H1 (cell line): ENCODE measurements around the gene VPS72. TPM values are rescaled to one million over a fixed set of nuclear protein-coding genes. Genes with fewer than 3 reads are reported as not detected.

ENCODE experiments used
- CTCF ChIA-PET: fragments of 300-600 bp; sonication (Branson Sonifier 250); formaldehyde crosslinking; loops from one replicate; lab custom pipeline; 2021; ENCODE audit not compliant: partially characterized antibody; lab: Charles Lee
- POLR2A ChIA-PET: fragments of 300-600 bp; sonication (Branson Sonifier 250); formaldehyde crosslinking; loops from one replicate; lab custom pipeline; 2021; ENCODE audit warnings: inconsistent platforms; ENCODE audit not compliant: partially characterized antibody; lab: Charles Lee
- DNase-seq, 2 experiments: peaks; one replicate each; pipeline versions ENCODE4 v3.0.0 to v3.0.0-alpha.2; 2010 to 2022; ENCODE audit warnings: low spot score in 2 of 2, low read depth in 1 of 2, mixed read lengths in 1 of 2
- FAIRE-seq: peaks from 2 replicates; lab custom pipeline; 2011; peaks lifted over from hg19 to GRCh38; lab: Jason Lieb, UNC
- H2AFZ ChIP-seq: 2 replicates; pipeline ENCODE4 v1.8.1; 2012; ENCODE audit warnings: low read length, inconsistent platforms
- H2AK5ac ChIP-seq: 2 replicates; pipeline ENCODE4 v1.6.1; 2013; ENCODE audit warnings: low read depth, low read length
- H2BK120ac ChIP-seq: replicated peaks from 2 replicates; pipeline ENCODE3; 2013; ENCODE audit warnings: low read depth, low read length, inconsistent platforms
- H2BK12ac ChIP-seq: 2 replicates; pipeline ENCODE4 v1.6.1; 2013; ENCODE audit warnings: low read depth, low read length
- H2BK15ac ChIP-seq: 2 replicates; pipeline ENCODE4 v1.6.1; 2013; ENCODE audit warnings: low read length
- H2BK20ac ChIP-seq: 2 replicates; pipeline ENCODE4 v1.6.1; 2013; ENCODE audit warnings: low read length
- H2BK5ac ChIP-seq: 2 replicates; pipeline ENCODE4 v1.6.1; 2013; ENCODE audit warnings: low read depth, low read length
- H3K14ac ChIP-seq: 2 replicates; pipeline ENCODE4 v1.6.1; 2013; ENCODE audit warnings: inconsistent platforms; ENCODE audit not compliant: insufficient read length
- H3K18ac ChIP-seq: 2 replicates; pipeline ENCODE4 v1.6.1; 2013; ENCODE audit warnings: low read length; ENCODE audit errors: extremely low read depth
- H3K23ac ChIP-seq: 2 replicates; pipeline ENCODE4 v1.6.1; 2013; ENCODE audit warnings: inconsistent platforms; ENCODE audit not compliant: insufficient read length
- H3K23me2 ChIP-seq: 2 replicates; pipeline ENCODE4 v1.6.1; 2013; ENCODE audit warnings: low read depth, low read length
- H3K27ac ChIP-seq: 2 replicates; pipeline ENCODE4 v1.6.1; 2011; ENCODE audit warnings: low read depth, low read length, inconsistent platforms
- H3K27me3 ChIP-seq, 4 experiments: replicated peaks in 1 of 4; 1 replicate in 1 of 4; 2 replicates in 3 of 4; pipeline versions ENCODE4 v1.6.1 to v1.8.1; 2011 to 2013; ENCODE audit warnings: low read length in 3 of 4, mild to moderate bottlenecking in 3 of 4, inconsistent platforms in 2 of 4, mixed read lengths in 2 of 4, moderate library complexity in 1 of 4; ENCODE audit not compliant: control insufficient read depth in 3 of 4, insufficient read depth in 3 of 4; ENCODE audit errors: extremely low read depth in 1 of 4
- H3K36me3 ChIP-seq, 4 experiments: 2 replicates each; pipeline versions ENCODE4 v1.6.1 to v1.8.1; 2011 to 2013; ENCODE audit warnings: mild to moderate bottlenecking in 4 of 4, low read length in 3 of 4, moderate library complexity in 2 of 4, control low read depth in 1 of 4, inconsistent platforms in 1 of 4; ENCODE audit not compliant: insufficient read depth in 4 of 4, control insufficient read depth in 2 of 4
- H3K4ac ChIP-seq: replicated peaks from 2 replicates; pipeline ENCODE3; 2013; ENCODE audit warnings: low read length, low read depth, mixed read lengths, inconsistent platforms; ENCODE audit not compliant: insufficient read length
- H3K4me1 ChIP-seq, 4 experiments: replicated peaks in 1 of 4; 1 replicate in 1 of 4; 2 replicates in 3 of 4; pipeline versions ENCODE4 v1.6.1 to v1.8.1; 2011 to 2013; ENCODE audit warnings: low read length in 3 of 4, inconsistent platforms in 2 of 4, mixed read lengths in 1 of 4; ENCODE audit not compliant: insufficient read depth in 4 of 4, control insufficient read depth in 3 of 4
- H3K4me2 ChIP-seq, 2 experiments: 2 replicates each; pipeline versions ENCODE4 v1.6.1 to v1.8.1; 2011 to 2013; ENCODE audit warnings: low read depth in 2 of 2, low read length in 2 of 2, control low read depth in 1 of 2, inconsistent platforms in 1 of 2, mild to moderate bottlenecking in 1 of 2; ENCODE audit not compliant: insufficient read depth in 1 of 2
- H3K4me3 ChIP-seq, 4 experiments: fragments of 200-600, 300-600 bp in 1 of 4; sonication (generic), shearing (Covaris generic), sonication (Bioruptor Twin) in 1 of 4; 2 replicates each; pipeline versions ENCODE4 v1.5.1 to v1.8.1; 2011 to 2016; ENCODE audit warnings: low read length in 4 of 4, low read depth in 3 of 4, control low read depth in 2 of 4, inconsistent platforms in 2 of 4, mild to moderate bottlenecking in 2 of 4, mixed read lengths in 1 of 4, moderate library complexity in 1 of 4; ENCODE audit not compliant: insufficient read depth in 2 of 4; ENCODE audit errors: extremely low read depth in 1 of 4
- H3K56ac ChIP-seq: replicated peaks from 2 replicates; pipeline ENCODE3; 2013; ENCODE audit warnings: low read depth, mild to moderate bottlenecking, mixed read lengths, low read length, inconsistent platforms; ENCODE audit not compliant: insufficient read length
- H3K79me1 ChIP-seq: 2 replicates; pipeline ENCODE4 v1.6.1; 2013; ENCODE audit warnings: low read depth, low read length, control low read depth
- H3K79me2 ChIP-seq, 2 experiments: 2 replicates each; pipeline versions ENCODE4 v1.6.1 to v1.8.1; 2012 to 2013; ENCODE audit warnings: low read length in 2 of 2, mild to moderate bottlenecking in 2 of 2, inconsistent platforms in 1 of 2; ENCODE audit not compliant: insufficient read depth in 2 of 2, control insufficient read depth in 1 of 2
- H3K9ac ChIP-seq, 4 experiments: replicated peaks in 1 of 4; 1 replicate in 1 of 4; 2 replicates in 3 of 4; pipeline versions ENCODE4 v1.6.1 to v1.8.1; 2011 to 2013; ENCODE audit warnings: low read depth in 3 of 4, low read length in 3 of 4, control low read depth in 2 of 4, mild to moderate bottlenecking in 2 of 4, moderate library complexity in 2 of 4, inconsistent platforms in 1 of 4; ENCODE audit errors: extremely low read depth in 1 of 4
- H3K9me3 ChIP-seq, 2 experiments: 2 replicates each; pipeline versions ENCODE4 v1.6.1 to v1.8.1; 2012 to 2013; ENCODE audit warnings: mild to moderate bottlenecking in 2 of 2, moderate library complexity in 2 of 2, control low read depth in 1 of 2, inconsistent platforms in 1 of 2, low read depth in 1 of 2, low read length in 1 of 2, mixed read lengths in 1 of 2; ENCODE audit not compliant: insufficient read depth in 2 of 2
- H4K20me1 ChIP-seq, 2 experiments: replicated peaks in 1 of 2; 2 replicates each; pipeline versions ENCODE3 to v1.8.1; 2011 to 2013; ENCODE audit warnings: inconsistent platforms in 2 of 2, low read length in 2 of 2, mild to moderate bottlenecking in 1 of 2; ENCODE audit not compliant: insufficient read depth in 2 of 2, control insufficient read depth in 1 of 2
- H4K5ac ChIP-seq: 2 replicates; pipeline ENCODE4 v1.6.1; 2013; ENCODE audit warnings: low read length, low read depth, mixed read lengths, inconsistent platforms; ENCODE audit not compliant: insufficient read length
- H4K8ac ChIP-seq: 2 replicates; pipeline ENCODE4 v1.8.0; 2013; ENCODE audit warnings: mild to moderate bottlenecking, moderate library complexity, low read length, inconsistent platforms; ENCODE audit not compliant: insufficient read depth; ENCODE audit errors: extremely low read depth
- H4K91ac ChIP-seq: replicated peaks from 2 replicates; pipeline ENCODE3; 2013; ENCODE audit warnings: low read length, mixed read lengths, inconsistent platforms; ENCODE audit not compliant: insufficient read length
- E2F6 ChIP-seq: IDR thresholded peaks from 2 replicates; pipeline ENCODE4 v1.6.1; 2012; ENCODE audit warnings: inconsistent platforms
- EZH2 ChIP-seq: fragments of 200-600 bp; sonication (generic); IDR thresholded peaks from 2 replicates; pipeline ENCODE4 v1.7.1; 2012; ENCODE audit warnings: low read depth, mild to moderate bottlenecking, moderate library complexity, low read length, inconsistent platforms; ENCODE audit not compliant: severe bottlenecking
- KDM4A ChIP-seq: IDR thresholded peaks from one replicate; pipeline ENCODE4 v1.7.1; 2012; ENCODE audit warnings: low read depth, mild to moderate bottlenecking, moderate library complexity, low read length, inconsistent platforms; ENCODE audit not compliant: severe bottlenecking
- KDM5A ChIP-seq: fragments of 200-600 bp; IDR thresholded peaks from 2 replicates; pipeline ENCODE4 v1.7.1; 2012; ENCODE audit warnings: mild to moderate bottlenecking, low read length, inconsistent platforms, mixed read lengths
- MAX ChIP-seq: IDR thresholded peaks from 2 replicates; pipeline ENCODE4 v1.6.1; 2012; ENCODE audit warnings: inconsistent platforms
- SIN3A ChIP-seq, 2 experiments: IDR thresholded peaks in 1 of 2; conservative IDR thresholded peaks in 1 of 2; 2 replicates each; pipeline ENCODE4 v1.6.1; 2011 to 2012; ENCODE audit warnings: low read length in 2 of 2, improper control_type of control experiment in 1 of 2, low read depth in 1 of 2, mild to moderate bottlenecking in 1 of 2
- SIRT6 ChIP-seq: IDR thresholded peaks from one replicate; pipeline ENCODE4 v1.7.1; 2012; ENCODE audit warnings: low read length, inconsistent platforms
- SP1 ChIP-seq: IDR thresholded peaks from 2 replicates; pipeline ENCODE4 v1.6.1; 2011; ENCODE audit warnings: low read depth, low read length
- SUZ12 ChIP-seq: fragments of 200-600 bp; sonication (generic); IDR thresholded peaks from 2 replicates; pipeline ENCODE4 v1.6.1; 2012; ENCODE audit warnings: mild to moderate bottlenecking, inconsistent platforms, low read length, moderate library complexity, mixed read lengths
- TAF7 ChIP-seq: optimal IDR thresholded peaks from 2 replicates; pipeline ENCODE3; 2011; ENCODE audit warnings: low read depth, mild to moderate bottlenecking, inconsistent platforms, low read length, moderate library complexity, borderline replicate concordance
- WGBS, 2 experiments: shearing (Covaris generic) in 1 of 2; methylation state at CpG; one replicate each; pipeline versions ENCODE4 v1.1.6 to v1.1.7; 2013 to 2015; ENCODE audit warnings: low lambda C conversion rate in 2 of 2, mixed read lengths in 2 of 2, inconsistent platforms in 1 of 2, low coverage in 1 of 2, missing lambda C conversion rate in 1 of 2; ENCODE audit not compliant: insufficient replicate concordance in 2 of 2, insufficient coverage in 1 of 2, insufficient read length in 1 of 2; ENCODE audit errors: extremely low coverage in 1 of 2, missing lambda C conversion rate in 1 of 2; 5-methylcytosine and 5-hydroxymethylcytosine counted together
- polyA plus RNA-seq, 7 experiments: library from polyadenylated mRNA; depleted of rRNA in 3 of 7; stranded (reverse) in 5 of 7; unstranded in 2 of 7; fragments of >200 nt in 5 of 7; fragments of 200-250 nt in 2 of 7; gene quantifications; 1 replicate in 5 of 7; 2 replicates in 1 of 7; 4 replicates in 1 of 7; pipeline versions ENCODE4 v1.2.1 to v1.2.3, GENCODE V29; 2011 to 2013; ENCODE audit warnings: missing spikeins in 2 of 7, mixed read lengths in 2 of 7
- total RNA-seq: library from RNA; stranded (reverse); fragmentation: NEBNext Ultra II Directional; extraction: Animal tissue kit (Norgen Biotek cat#: 25700); gene quantifications from 2 replicates; pipeline ENCODE4 v1.2.1, GENCODE V29; 2021

VPS72 gene
- total and polyA plus RNA-seq, 2 of the 8 experiments (the other 6 are each of a cell fraction or from before 2014, with no cell fraction given): 86.6 to 121 TPM

GRCh38 chr1:151131701-151132334, 58.2 kb downstream of the VPS72 start:
- Histone ChIP-seq H2BK120ac (no peak overlapping the region), H2BK15ac (no peak overlapping the region), H3K14ac (no peak overlapping the region), H3K18ac (no peak overlapping the region; the same call in 1 of the 2 replicates), H3K56ac (peak overlapping the region; percentile 71), H2AK5ac (no peak overlapping the region), H3K23me2 (peaks cover 15% of the 10 kb centered on the region), H2BK12ac (no peak overlapping the region; the same call in 1 of the 2 replicates), H3K23ac (no peak overlapping the region), H3K4ac (peak overlapping the region; percentile 58), H4K91ac (no peak overlapping the region), H2BK20ac (no peak overlapping the region), H3K4me2 (peak overlapping the region; percentile 84 to 90), H2BK5ac (no peak overlapping the region), H4K20me1 (peaks cover 0 to 4% of the 10 kb centered on the region in 2 experiments), H4K8ac (peak overlapping the region; percentile 57), H3K4me1 (peaks cover 0 to 12% (median 8%) of the 10 kb centered on the region in 4 experiments; a peak in 5 of 7 replicates), H2AFZ (peak overlapping the region; percentile 35; the same call in 1 of the 2 replicates), H3K27me3 (peaks cover 0 to 28% (median 20%) of the 10 kb centered on the region in 4 experiments; a peak in 5 of 7 replicates), H4K5ac (no peak overlapping the region), H3K36me3 (peaks cover 0 to 6% (median 2%) of the 10 kb centered on the region in 4 experiments; a peak in 2 of 8 replicates), H3K9ac (peak overlapping the region in 2 of 4 experiments; percentile 26 to 29; a peak in 2 of 7 replicates), H3K27ac (no peak overlapping the region), H3K79me1 (no peaks in the 10 kb centered on the region), H3K9me3 (no peaks in the 10 kb centered on the region), H3K4me3 (peak overlapping the region; percentile 36 to 64 (median 44)), H3K79me2 (no peaks in the 10 kb centered on the region)
- TF ChIP-seq KDM4A: peak; percentile 64
- no peak for TF ChIP-seq KDM5A
- no peak for TF ChIP-seq TAF7
- peak; percentile 52 for TF ChIP-seq SUZ12
- peak; percentile 46 for TF ChIP-seq EZH2
- no peak for TF ChIP-seq SIN3A (conservative IDR thresholded peaks at IDR 0.05 in 1 of 2, IDR thresholded peaks at IDR 0.05 in 1 of 2; ENCODE audit: low read depth in 1 of 2, low read length in 2 of 2)
- TF ChIP-seq E2F6: peak; percentile 5; the same call in 1 of the 2 replicates
- no peak for TF ChIP-seq SP1
- no peak for TF ChIP-seq SIRT6
- TF ChIP-seq MAX: no peak
- WGBS, 2 experiments: 3% methylated on average over 33 of the region's 39 CpGs; no CpG with 5 or more reads in 1 of the 2 experiments
- ChIA-PET POLR2A (interaction anchor here (0.6 to 9.8 kb wide), 16 partner anchors 9 to 158 kb away, joined by 3 to 124 read pairs (median 4); partner anchors contain the start of genes CERS2, LYSMD1, PSMD4 and SCNM1), CTCF (interaction anchor here (0.5 to 7.9 kb wide), 13 partner anchors 9 to 510 kb away, joined by 3 to 94 read pairs (median 5); partner anchors contain the start of genes GABPB2, SCNM1 and TNFAIP8L2)
- no peak for FAIRE-seq
- DNase-seq: peak in 1 of 2 experiments; percentile 76
